AG04449 (cell line): ENCODE data around the gene MOGAT1.
"Not testable (repeated sequence)": the region's sequence is repeated elsewhere in the genome, so short reads cannot be mapped to it uniquely, and the experiment has no call there.

Experiments used
- CTCF ChIA-PET: fragments of 350-600 bp; formaldehyde crosslinking; extraction: SDS; loops from one replicate; lab custom pipeline; 2021; ENCODE audit warnings: antibody characterized with exemption; lab: Yijun Ruan, JAX
- POLR2A ChIA-PET: fragments of 400-600, 350-600 bp; formaldehyde crosslinking; extraction: SDS; loops from one replicate; lab custom pipeline; 2020; ENCODE audit warnings: antibody characterized with exemption, inconsistent platforms; lab: Yijun Ruan, JAX
- DNase-seq: peaks from one replicate; pipeline ENCODE4 v3.0.0-alpha.2; 2010; ENCODE audit warnings: low read depth, low spot score
- H3K4me3 ChIP-seq: 2 replicates; pipeline ENCODE4 v1.5.1; 2011; ENCODE audit warnings: low read depth, mild to moderate bottlenecking, control low read depth, low read length
- CTCF ChIP-seq: IDR thresholded peaks from one replicate; pipeline ENCODE4 v1.5.1; 2011; ENCODE audit warnings: mild to moderate bottlenecking, moderate library complexity, low read length, control low read depth, inconsistent platforms; ENCODE audit not compliant: insufficient read depth; ENCODE audit errors: missing control alignments

The MOGAT1 gene

GRCh38 chr2:222690564-222691200 lies 19.2 kb downstream of the MOGAT1 start:
- no peak overlapping the region for H3K4me3 ChIP-seq
- ChIA-PET POLR2A (interaction anchor here (1.4 kb wide), 1 partner anchor 171 kb away, joined by 4 read pairs; no protein-coding TSS in a partner anchor), CTCF (interaction anchor here (0.6 to 8.5 kb wide), 44 partner anchors 10 to 1036 kb away, joined by 3 to 156 read pairs (median 5); partner anchors contain the start of genes ACSL3 and MOGAT1)
- DNase-seq = no peak
- TF ChIP-seq CTCF = peak; percentile 99

- DNase-seq, POLR2A ChIA-PET, H3K4me3 ChIP-seq: not testable (repeated sequence)
- CTCF ChIA-PET = interaction anchor here (1.2 to 7.9 kb wide), 5 partner anchors 14 to 230 kb away, joined by 3 to 83 read pairs (median 8); no protein-coding TSS in a partner anchor
Measured at GRCh38 chr2:222693413-222693812, 22.0 kb downstream of the MOGAT1 start.

- DNase-seq = no peak
- H3K4me3 ChIP-seq = no peak overlapping the region
- no peak for TF ChIP-seq CTCF
- CTCF ChIA-PET = interaction anchor here (1.1 to 7.9 kb wide), 6 partner anchors 14 to 245 kb away, joined by 3 to 83 read pairs (median 7); no protein-coding TSS in a partner anchor
- POLR2A ChIA-PET = no interaction called here
Measured at GRCh38 chr2:222693837-222694236, 22.4 kb downstream of the MOGAT1 start.

GRCh38 chr2:222698276-222698675 lies 26.8 kb downstream of the MOGAT1 start:
- no peak for DNase-seq
- no peak for TF ChIP-seq CTCF
- POLR2A ChIA-PET = no interaction called here
- CTCF ChIA-PET = interaction anchor here (0.7 to 7.9 kb wide), 3 partner anchors 9 to 181 kb away, joined by 3 to 83 read pairs (median 5); no protein-coding TSS in a partner anchor
- H3K4me3 ChIP-seq = no peak overlapping the region

GRCh38 chr2:222701233-222701632 lies 29.8 kb downstream of the MOGAT1 start:
- H3K4me3 ChIP-seq = no peak overlapping the region
- ChIA-PET CTCF (interaction anchor here (1.3 to 3.8 kb wide), 4 partner anchors 11 to 209 kb away, joined by 3 to 46 read pairs (median 4); no protein-coding TSS in a partner anchor), POLR2A (no interaction called here)
- TF ChIP-seq CTCF = no peak
- DNase-seq = no peak

- DNase-seq = no peak
- POLR2A ChIA-PET = no interaction called here
- CTCF ChIA-PET = interaction anchor here (1.4 to 3.8 kb wide), 2 partner anchors 12 to 201 kb away, joined by 3 to 46 read pairs; no protein-coding TSS in a partner anchor
- H3K4me3 ChIP-seq = no peak overlapping the region
- TF ChIP-seq CTCF = no peak
Measured at GRCh38 chr2:222701721-222702131, 30.3 kb downstream of the MOGAT1 start.

GRCh38 chr2:222703091-222703490 lies 31.6 kb downstream of the MOGAT1 start:
- CTCF ChIA-PET = interaction anchor here (0.9 to 8.2 kb wide), 7 partner anchors 8 to 236 kb away, joined by 3 to 156 read pairs (median 5); no protein-coding TSS in a partner anchor
- no peak for TF ChIP-seq CTCF
- DNase-seq = no peak
- POLR2A ChIA-PET = no interaction called here
- H3K4me3 ChIP-seq = no peak overlapping the region
